HG03354 (cell line): Measurements from ENCODE around the gene SLCO2A1.

Source experiments
- ATAC-seq: cut with Tn5 transposase; IDR thresholded peaks from one replicate; pipeline ENCODE4 v1.9.1; 2021; ENCODE audit warnings: mild to moderate bottlenecking; ENCODE audit not compliant: unreplicated experiment, poor library complexity, severe bottlenecking

Gene SLCO2A1

DNA sequence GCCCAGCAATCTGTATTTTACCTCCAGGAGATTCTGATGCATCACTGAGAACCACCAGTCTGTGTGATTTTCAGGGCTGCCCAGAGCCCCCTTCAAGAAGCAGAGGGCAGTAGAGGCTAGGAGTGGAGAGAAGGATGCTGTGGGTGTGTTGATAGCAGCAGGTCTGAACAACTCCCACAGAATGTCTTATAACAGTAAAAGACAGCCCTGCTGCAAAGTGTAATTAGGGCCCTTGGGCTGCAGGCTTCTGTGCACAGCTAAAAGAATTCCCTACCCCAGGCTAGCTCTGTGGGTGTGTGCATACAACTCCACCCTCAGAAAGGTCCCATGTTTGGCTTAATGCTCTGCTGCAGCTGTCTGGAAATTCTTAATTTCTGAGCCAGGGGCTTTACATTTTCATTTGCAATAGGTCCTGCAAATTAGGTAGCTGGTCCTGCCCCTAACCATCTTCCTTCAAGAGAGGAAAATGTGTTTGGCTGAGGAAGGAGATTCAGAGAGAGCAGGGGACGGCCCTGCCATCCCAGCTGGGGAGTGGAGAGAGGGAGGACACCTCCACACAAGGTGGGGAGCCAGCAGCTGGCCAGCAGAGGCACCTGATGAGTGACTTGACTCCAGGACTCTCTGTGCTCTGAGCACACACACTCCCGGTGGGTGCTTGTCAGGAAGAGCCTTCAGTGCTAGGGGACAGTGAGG is 90.8 kb downstream of the SLCO2A1 start:
- ATAC-seq, result no peak

DNA sequence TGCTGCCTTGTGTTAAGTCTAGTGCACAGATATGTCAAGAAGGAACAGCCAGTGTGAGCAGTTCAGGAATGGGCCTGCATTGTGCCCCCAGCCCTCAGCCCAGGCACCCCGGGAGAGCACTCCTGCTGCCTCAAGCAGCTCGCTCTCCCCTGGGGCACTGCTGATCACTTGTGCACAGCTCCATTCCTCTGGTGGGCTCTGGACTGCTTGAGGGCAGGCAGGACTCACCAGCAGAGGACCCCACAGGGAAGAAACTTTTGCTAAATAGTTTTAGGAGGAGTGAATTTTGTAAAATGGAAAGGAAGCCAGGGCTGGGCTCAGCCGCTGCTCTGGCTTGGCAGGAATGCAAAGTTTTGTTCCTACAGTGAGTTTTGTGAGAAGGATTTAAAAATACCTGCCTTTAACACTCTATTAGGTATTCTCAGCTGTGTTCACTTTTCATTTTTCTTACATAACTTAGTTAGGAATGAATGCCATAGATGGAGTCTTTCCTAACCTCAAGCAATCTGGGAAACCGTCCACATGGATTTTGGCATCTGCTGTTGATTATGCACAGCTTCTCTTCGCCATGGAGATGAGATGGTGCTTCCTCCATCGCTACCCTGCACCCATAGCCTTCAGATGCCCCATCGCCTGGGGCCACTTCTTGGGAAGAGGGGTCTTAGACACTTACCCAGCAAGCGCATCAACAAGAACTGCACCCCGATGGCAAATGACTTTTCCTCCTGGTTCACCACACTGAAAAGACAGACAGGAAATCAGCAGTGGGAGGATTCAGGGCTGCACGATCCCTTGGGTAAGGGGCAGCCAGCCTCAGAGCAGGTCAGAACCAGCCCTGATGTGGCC is 91.7 kb downstream of the SLCO2A1 start:
- no peak for ATAC-seq

DNA sequence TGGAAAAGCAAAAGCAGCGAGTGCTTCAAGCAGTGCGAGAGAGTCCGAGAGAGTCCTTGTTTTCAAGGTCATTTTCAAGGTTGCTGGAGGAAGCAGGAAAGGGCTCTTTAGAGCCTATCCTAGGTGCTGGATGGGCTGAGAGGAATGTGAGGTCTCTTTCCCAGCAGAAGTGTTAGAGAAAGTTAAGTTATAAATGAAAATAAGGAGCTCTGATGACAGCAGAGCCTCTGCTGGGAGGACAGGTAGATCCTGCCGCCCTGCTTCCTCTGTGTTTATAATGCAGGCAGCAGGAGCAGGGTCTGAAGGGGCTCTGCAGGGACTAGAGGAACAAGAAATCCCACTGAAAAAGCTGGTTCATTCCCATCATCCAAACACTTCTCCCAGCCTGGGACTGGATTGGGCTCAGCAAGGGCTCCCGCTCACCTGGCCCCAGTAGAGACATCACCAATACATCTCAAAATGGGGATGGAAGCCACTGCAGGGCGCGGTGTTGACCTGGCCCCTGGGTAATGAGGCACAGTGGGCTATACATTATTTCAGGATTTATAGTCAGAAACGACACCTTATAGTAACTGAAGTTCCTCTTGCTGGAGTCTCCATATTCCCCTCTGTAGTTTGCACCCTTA is 92.6 kb downstream of the SLCO2A1 start:
- no peak for ATAC-seq

DNA sequence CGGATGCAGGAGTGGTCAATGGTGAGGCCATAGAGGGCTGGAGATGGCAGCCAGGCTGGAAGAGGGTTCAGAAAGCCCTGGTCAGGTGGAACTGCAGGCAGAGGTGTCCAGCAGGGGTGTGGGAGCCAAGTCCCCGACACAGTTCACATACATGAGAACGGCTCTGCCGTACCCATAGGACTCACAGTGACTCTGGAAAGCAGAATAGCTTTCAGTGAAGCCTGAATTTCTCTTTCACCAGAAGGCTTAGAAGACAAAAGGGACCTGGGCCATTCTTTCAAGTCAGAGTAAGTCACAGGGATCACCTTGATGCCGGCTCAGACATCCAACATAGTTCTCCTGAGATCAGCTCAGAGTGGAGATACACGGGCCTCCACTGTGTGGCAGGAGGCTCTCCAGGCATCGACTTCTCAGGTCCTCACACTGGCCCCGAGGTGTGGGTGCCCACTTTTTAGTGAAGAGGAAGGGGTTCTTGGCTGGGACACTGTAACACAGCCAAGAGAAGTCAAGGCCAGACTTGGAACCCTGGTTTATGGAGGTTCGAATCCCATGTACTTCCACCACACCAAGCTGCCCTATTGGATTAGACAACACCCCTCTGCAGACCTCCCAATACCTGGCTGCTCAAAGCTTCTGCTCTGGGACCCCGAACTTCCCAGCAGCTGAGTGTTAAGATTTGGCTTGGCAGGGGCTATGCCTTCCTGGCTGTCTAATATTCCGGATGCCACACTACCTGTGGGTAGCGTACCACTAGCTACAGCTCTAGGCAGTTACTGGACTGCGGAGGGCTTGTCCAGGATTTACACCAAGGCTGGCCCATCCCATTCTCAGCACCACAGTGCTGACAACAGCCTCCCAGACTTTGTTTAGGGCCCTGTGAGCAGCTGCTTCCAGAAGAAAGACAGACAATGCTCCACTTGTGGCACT is 93.6 kb downstream of the SLCO2A1 start:
- no peak for ATAC-seq

DNA sequence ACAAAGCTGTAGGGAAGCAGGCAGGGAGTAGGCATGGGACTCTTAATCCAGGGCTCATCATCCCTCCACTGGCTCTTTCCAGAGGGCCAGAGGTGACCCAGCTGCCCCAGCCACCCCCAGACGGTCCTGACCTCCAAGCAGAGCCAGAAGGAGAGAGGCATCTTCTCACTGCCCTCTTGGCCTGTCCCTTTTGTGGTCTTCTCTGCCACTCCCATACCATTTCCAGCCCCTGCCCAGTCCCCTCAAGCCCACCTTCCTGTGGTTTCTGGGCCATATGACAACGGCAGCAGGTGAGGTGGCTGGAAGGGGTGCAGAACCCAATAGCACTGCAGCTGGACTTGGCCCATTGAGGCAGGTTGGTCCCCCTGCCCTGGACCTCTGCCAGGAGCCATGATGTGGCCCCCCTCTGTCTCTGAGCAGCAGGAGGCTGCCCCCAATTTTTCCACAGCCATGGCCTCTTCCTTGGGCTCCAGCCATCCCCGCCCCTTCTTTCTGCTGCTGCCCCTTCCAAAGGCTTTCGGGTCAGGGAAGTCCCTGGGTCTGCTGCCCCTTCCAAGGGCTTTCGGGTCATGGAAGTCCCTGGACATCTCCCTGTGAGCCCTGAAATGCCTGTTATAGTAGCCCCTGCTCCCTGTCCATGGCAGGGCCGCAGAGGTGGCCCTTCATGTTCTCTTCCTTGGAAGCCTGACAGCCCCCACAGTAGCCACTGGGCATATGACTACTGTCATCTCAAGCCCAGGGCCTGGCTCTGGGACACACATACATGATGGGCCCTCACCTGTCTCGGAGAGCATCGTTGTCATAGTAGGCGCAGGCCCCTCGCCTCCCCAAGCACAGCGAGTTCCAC is 94.5 kb downstream of the SLCO2A1 start:
- ATAC-seq, result no peak

DNA sequence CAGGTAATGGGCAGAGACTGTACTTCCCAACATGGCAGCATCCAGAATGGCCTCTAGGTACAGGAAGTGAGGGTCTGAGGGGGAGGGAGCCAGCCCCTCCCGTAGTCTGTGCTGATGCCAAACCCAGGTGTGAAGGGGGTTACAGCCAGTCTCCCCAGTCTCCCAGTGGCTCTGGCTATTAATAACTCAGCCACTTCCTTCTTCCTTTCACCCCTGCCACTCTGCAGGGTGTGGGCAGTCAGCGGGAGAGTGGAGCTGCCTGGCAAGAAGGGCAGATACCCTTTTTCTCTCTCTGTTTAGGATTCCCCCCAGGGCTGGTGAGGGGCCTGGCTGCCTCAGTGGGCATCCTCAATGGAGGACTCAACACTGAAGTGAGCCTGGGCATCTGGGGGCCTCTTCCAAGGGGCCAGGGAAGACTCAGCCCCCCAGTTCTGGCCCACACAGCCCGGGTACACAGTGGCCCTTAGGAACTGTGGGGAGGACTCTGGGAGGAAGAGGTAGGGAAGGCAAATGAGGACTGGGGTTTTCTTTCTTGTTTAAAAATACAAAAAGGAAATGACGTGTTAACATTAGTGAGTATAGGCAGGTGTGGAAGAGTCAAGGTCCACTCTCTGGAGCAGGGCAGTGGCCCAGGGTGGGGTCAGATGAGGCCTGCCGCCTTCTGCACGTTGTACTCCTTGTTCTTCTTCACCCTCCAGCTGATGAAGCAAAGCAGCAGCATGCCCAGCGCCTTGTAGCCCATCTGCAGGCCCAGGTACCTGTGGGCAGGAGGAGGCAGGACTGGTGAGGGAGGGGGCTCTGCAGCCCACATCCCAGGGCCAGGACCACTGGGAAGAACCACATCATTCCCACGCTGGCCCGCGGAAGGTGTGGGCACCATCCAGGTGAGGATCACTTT is 95.4 kb downstream of the SLCO2A1 start:
- ATAC-seq, result no peak

DNA sequence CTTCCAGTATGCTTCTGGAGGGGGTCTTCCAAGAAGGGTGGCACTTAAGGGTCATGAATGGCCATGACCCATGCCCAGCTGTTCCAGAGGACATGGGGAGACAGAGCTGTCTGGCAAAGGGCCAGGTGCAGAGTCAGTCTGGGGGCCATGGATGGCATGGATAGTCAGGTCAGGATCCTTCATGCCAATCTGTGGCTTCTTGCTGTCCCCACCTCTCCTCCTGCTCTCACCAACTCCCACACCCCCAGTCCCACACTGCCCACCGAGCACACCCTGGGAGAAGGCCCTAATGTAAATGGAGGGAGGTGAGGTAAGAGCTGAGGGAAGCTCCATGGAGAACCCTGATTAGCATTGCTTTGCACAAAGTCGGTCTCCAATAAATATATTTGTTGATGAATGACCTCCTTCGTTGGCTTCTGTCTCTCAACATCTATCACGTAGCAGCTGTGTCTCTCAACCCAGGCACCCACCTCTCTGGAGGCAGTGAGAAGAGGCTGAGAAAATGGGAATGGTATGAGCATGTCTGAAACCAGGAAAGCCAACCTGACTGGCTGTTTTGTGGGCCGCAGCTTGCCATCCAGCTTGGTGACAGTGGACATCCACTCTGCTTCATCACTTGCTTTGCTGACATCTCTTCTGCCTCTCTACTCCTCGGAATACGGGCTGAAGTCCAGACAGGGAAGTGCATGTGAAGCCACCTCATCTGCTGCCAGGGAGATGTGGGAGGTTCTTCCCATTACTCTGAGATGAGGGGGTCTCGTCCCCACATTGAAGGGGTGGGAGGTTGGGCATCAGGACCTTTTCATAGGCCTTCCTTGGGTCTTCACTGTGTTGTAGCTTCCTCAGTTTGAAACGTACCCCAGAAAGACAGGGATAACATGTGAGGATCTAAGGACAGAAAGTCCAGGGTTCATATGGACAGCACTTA is 96.4 kb downstream of the SLCO2A1 start:
- no peak for ATAC-seq

DNA sequence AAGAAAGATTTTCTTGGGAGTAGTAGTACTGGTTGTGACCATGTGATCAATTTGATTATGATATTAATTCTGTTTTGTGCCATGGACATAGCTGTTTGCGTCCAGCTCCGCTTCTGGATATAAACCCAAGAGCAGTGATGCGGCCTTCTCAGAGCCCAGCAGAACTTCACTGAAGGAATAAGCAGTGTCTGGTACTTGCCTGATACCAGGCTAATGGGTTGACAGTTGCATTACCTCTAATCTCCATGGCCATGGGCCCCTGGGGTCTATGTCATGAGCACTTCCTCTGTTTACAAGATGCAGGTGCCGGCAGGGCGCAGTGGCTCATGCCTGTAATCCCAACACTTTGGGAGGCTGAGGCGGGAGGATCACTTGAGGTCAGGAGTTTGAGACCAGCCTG is 97.7 kb downstream of the SLCO2A1 start:
- no peak for ATAC-seq

DNA sequence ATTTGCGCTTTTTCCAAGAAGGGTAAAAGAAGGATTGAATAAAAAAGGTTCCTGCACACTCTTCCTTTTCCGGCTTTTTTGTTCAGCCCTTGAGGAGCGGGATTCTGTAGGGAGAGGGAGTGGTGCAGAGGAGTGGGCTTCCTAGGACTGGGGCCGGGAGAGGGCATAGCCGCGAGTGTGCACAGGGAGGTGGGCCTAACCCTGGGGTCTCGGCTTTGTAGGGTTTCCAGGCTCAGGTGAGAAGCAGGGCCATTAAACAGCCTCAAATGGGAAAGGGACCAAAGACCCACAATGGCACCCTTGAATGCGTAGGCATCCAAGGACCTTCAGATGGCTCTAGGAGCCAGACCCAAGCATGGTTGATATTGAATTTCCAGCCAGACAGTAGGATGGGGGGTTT is 98.6 kb downstream of the SLCO2A1 start:
- ATAC-seq, result no peak

DNA sequence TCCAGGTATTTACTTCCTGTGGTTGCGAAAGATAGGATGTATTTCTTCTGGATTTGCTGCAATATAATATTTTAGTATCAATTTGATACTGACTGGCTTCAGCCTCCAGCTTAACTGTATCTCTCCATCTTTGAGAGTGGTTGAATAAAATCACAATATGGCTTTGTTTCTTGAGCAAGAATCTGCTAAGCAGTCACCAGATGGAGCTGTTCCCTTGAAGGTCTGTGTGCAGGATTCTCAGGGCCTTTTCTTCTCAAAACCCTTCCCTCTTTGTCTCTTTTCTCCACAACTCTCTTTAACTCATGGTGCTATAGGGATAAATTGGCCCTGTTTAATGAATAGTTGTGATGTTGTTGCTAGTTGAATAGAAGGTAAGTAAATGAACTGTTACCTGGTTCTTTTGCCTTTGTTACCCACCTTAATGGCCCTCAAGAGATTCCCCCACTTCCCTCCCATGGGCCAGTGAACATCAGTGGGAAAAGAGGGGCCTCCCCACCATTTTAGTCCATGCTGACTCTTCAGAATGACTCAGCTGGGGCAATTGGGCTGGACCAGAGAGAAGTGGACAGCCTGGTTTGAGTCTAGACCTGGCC is 99.3 kb downstream of the SLCO2A1 start:
- no peak for ATAC-seq

DNA sequence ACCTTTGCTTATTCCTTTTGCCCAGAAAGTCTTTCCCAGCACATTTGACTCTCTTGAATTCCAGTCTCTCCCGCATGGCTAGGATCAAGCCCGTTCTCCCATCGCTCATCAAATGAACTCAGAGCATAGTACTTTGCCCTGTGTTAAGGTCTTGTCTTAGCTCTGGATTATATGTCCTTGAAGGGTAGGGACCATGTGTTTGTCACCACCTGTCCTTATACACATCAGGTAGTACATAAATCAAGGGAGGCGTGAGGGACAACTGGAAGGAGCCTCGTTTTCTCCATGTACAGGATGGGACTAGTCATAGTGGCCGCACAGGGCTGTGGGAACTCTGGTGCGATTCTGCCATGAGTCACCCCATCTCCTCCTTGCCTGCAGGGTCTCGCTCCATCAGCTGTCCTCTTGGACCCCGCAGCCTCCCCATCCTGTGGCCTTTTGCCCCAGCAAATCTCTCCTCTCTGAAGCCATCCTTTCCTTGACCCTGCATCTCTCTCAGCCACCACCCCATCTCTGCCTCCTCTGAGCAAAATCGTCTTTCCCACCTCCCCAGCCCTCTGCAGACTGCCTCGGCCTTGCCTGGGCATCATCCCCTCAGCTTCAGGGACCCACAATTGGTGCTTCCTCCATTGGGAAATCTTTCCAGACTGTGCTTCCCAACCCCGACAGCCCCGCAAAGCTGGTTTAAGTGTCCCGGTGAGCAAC is 100.7 kb downstream of the SLCO2A1 start:
- ATAC-seq, result no peak

DNA sequence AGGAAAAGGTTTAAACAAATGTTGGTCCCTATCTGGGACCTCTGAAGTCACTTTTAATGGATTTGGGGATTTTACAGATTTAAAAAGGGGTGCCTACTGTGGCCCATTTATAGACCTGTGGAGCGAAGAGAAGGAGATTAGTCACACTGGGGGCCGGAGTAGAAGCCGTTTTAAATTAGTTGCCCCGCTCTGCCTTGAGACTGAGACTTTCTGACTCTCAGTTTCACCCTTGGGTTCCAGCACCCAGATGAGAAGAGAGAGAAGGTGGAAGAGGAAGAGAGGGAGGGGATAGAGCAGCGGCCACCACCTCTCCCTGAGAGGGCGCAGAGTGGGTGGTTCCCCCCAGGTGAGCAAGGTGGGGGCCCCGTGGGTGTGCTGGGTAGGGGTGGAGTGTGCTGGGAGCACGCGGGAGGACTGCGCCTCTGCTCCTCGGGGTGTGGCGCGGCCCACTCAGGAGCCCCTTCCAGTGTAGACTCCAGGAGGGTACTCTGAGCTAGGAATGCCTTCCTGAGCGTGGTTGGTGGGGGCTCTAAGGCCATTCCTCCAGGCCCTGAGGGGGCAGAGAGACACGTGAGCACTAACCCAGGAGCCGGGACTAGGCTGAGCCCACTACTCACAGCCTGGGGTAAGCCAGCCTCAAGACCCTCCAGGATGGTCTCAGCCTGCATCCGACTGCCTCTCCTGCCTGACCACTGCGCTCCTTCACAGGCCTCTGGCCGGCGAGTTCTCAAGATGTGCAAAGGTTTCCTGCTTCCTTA is 101.4 kb downstream of the SLCO2A1 start:
- no peak for ATAC-seq

DNA sequence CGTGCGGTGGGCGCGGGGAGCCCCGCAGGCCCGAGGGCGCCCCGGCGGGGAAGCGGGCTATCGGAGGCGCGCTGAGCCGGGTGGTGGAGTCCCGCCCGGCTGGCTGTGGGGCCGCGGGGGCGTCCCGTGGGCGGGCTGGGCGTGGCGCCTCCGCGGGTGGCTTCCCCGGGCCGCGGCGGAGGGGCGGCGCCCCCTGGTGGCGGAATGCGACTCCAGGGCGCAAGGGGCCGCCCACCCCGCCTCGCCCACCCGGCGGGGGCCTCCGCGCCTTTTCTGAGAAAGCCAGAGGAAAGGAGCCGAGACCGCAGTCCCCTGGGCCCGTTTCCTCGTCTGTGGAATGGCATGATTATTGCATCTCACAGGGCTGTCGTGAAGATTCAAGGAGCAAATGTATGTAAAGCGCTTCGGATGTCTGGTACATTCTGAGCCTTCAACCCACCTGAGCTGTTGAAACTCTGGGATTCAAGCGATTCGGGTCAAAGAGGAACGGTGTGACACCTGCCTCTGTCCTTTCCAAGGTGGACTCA is 102.1 kb downstream of the SLCO2A1 start:
- peak; percentile 76 for ATAC-seq

DNA sequence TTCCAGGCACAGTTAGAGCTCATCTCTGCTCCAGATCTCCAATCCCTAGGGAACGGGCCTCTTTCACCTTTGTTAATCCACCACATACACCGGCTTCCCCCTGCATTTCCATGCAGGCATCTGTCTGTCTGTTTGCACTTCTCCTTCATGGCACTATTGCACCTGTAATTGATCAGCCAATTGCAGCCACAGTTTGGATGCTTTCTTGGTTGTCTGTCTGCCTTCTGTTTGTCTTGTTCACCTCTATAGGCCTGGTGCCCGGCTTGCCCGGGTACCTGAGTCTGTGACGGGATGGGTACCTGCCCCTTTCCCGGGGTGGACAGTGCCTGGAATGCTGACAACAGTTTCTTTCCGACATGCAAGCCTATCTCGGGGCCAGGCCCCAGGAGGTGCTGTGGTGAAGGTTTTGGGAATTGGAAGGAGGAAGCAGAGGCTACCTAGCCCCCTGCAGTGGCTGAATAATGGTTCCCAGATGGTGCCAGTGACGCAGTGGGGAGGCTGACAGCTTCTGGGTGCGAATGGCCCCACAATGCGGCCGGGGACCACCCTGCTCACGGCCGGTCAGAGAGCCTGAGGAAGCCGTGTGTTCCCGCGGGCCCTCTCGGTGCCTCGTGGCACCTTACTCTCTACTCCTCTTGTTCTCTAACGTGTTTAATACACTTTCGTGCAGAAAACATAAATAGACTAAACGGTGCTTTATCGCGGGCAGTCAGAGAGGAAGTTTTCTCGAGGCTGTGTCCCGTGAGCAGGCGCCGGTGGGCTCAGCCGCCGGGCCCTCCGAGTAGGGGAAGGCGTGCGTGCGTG is 102.8 kb downstream of the SLCO2A1 start:
- no peak for ATAC-seq
